SW 1271 (cell line): ENCODE results near the gene ZNF821.
A peak's percentile ranks its signal among the peaks of the same experiment; 100 is the strongest.
"Not testable (repeated sequence)": the region's sequence is repeated elsewhere in the genome, so short reads cannot be mapped to it uniquely, and the experiment has no call there.

ENCODE experiments used
- DNase-seq, 2 experiments: peaks; one replicate each; lab custom pipeline; 2025; lab: John Stamatoyannopoulos, UW

Gene ZNF821

GRCh38 chr16:71902656-71903365 is 18.8 kb upstream of the ZNF821 start:
- no peak for DNase-seq

- no peak for DNase-seq
Observed at GRCh38 chr16:71899171-71899570, 15.2 kb upstream of the ZNF821 start.

- DNase-seq = no peak
Observed at GRCh38 chr16:71896764-71897368, 12.9 kb upstream of the ZNF821 start.

GRCh38 chr16:71895679-71896365 is 11.8 kb upstream of the ZNF821 start:
- DNase-seq = peak in 1 of 2 experiments; percentile 15

- peak; percentile 93 to 96 for DNase-seq
Observed at GRCh38 chr16:71894921-71895678, 11.1 kb upstream of the ZNF821 start, which contains the start of gene IST1. TSS of gene IST1 (plus strand) at chr16:71895531. CDS start at chr16:71915641, 20,110 bp downstream.

GRCh38 chr16:71894229-71894920 is 10.4 kb upstream of the ZNF821 start:
- DNase-seq = peak in 1 of 2 experiments; percentile 38

- DNase-seq = no peak
Observed at GRCh38 chr16:71893888-71894228, 9.9 kb upstream of the ZNF821 start.

- no peak for DNase-seq
Observed at GRCh38 chr16:71889147-71889546, 5.2 kb upstream of the ZNF821 start.

- DNase-seq = no peak
Observed at GRCh38 chr16:71885261-71885650, 1.3 kb upstream of the ZNF821 start.

GRCh38 chr16:71883168-71883848 is 674 bp downstream of the ZNF821 start:
- DNase-seq = no peak

GRCh38 chr16:71882505-71883167 is 1.3 kb downstream of the ZNF821 start:
- peak in 1 of 2 experiments; percentile 80 for DNase-seq

- no peak for DNase-seq
Observed at GRCh38 chr16:71880176-71880575, 3.8 kb downstream of the ZNF821 start.

GRCh38 chr16:71878911-71879310 is 5.1 kb downstream of the ZNF821 start:
- no peak for DNase-seq

GRCh38 chr16:71873199-71873598 is 10.8 kb downstream of the ZNF821 start:
- DNase-seq = no peak

- DNase-seq = no peak
Observed at GRCh38 chr16:71870818-71871217, 13.2 kb downstream of the ZNF821 start.

- DNase-seq = no peak
Observed at GRCh38 chr16:71869089-71869488, 14.9 kb downstream of the ZNF821 start.

- no peak for DNase-seq
Observed at GRCh38 chr16:71867939-71868338, 16.0 kb downstream of the ZNF821 start.

GRCh38 chr16:71867175-71867574 is 16.8 kb downstream of the ZNF821 start:
- DNase-seq = not testable (repeated sequence)

GRCh38 chr16:71865173-71865863 is 18.7 kb downstream of the ZNF821 start:
- no peak for DNase-seq

GRCh38 chr16:71863995-71864394 is 20.0 kb downstream of the ZNF821 start:
- DNase-seq = no peak
